Urinary bladder (tissue), 4 donors: ENCODE measurements around the gene ARL17B. TPM values are rescaled to one million over a fixed set of nuclear protein-coding genes. Genes with fewer than 3 reads are reported as not detected.
"Not testable (repeated sequence)": the region's sequence is repeated elsewhere in the genome, so short reads cannot be mapped to it uniquely, and the experiment has no call there.

Source experiments
- DNase-seq: peaks from one replicate; pipeline ENCODE4 v3.0.0-alpha.2; 2015; ENCODE audit errors: extremely low spot score
- H3K27ac ChIP-seq: one replicate; pipeline ENCODE4 v1.5.1; 2013; ENCODE audit warnings: low read depth, mild to moderate bottlenecking, moderate library complexity
- H3K36me3 ChIP-seq: one replicate; pipeline ENCODE4 v1.6.1; 2013; ENCODE audit warnings: mild to moderate bottlenecking, moderate library complexity; ENCODE audit not compliant: insufficient read depth
- H3K4me1 ChIP-seq: one replicate; pipeline ENCODE4 v1.6.1; 2013; ENCODE audit warnings: mild to moderate bottlenecking, moderate library complexity; ENCODE audit not compliant: insufficient read depth
- H3K4me3 ChIP-seq: one replicate; pipeline ENCODE4 v1.5.1; 2013; ENCODE audit warnings: low read depth, low read length
- WGBS: extraction: QIAGEN DNeasy Blood & Tissue Kit; methylation state at CpG from one replicate; pipeline ENCODE4 v1.1.7; 2013; 5-methylcytosine and 5-hydroxymethylcytosine counted together
- polyA plus RNA-seq: library from polyadenylated mRNA; stranded (reverse); fragments of 200-250 nt; gene quantifications from one replicate; pipeline ENCODE4 v1.2.3, GENCODE V29; 2013
- total RNA-seq: library from RNA; depleted of rRNA; stranded (reverse); fragments of >200 nt; gene quantifications from one replicate; pipeline ENCODE4 v1.2.3, GENCODE V29; 2014
- donor health status: healthy with polysubstance abuse.
- donor health status: healthy.

ARL17B gene
- total RNA-seq (17.1 TPM), polyA plus RNA-seq (9.4 TPM)

DNA sequence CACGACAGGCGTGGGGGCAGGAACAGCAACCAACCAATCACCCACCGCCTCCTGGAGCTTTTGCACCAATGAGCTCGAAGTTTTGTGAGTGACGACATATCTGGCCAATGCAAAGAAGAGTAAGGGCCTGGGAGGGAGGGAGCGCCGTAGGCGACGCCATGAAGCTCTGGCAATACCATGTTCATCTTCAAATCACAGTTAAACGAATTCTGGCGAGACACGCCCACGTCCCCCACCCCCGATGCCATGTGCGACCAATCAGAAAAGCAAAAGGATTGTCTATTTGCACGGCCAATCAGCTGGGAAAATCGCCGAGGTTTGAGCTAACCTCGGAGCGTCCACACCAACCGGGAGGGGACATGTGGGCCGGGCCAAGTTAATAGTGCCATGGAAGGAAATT, at the start of gene ARL17B:
Gene ARL17B (minus strand): TSS at position 12 of the 400 bp plus-strand sequence. CDS start 3,369 bp downstream, outside the sequence.
- not testable (repeated sequence) for H3K4me1 ChIP-seq, H3K27ac ChIP-seq, H3K4me3 ChIP-seq, H3K36me3 ChIP-seq, DNase-seq
- WGBS = 0% methylated on average over 9 of the region's 22 CpGs

- H3K4me1 ChIP-seq, H3K36me3 ChIP-seq, H3K27ac ChIP-seq, H3K4me3 ChIP-seq, DNase-seq: not testable (repeated sequence)
- WGBS = no CpG with 5 or more reads among the region's 2 CpGs
These were observed 48.3 kb upstream of the ARL17B start for GRCh38 chr17:46409864-46410263.

- H3K4me3 ChIP-seq, DNase-seq, H3K4me1 ChIP-seq, H3K27ac ChIP-seq, H3K36me3 ChIP-seq: not testable (repeated sequence)
- WGBS = no CpG with 5 or more reads among the region's 5 CpGs
These were observed 45.6 kb upstream of the ARL17B start for GRCh38 chr17:46407155-46407554.

- not testable (repeated sequence) for H3K4me1 ChIP-seq, DNase-seq, H3K27ac ChIP-seq, H3K36me3 ChIP-seq, H3K4me3 ChIP-seq
- no CpG with 5 or more reads among the region's 2 CpGs for WGBS
These were observed 39.6 kb upstream of the ARL17B start for GRCh38 chr17:46401033-46401787.

DNA sequence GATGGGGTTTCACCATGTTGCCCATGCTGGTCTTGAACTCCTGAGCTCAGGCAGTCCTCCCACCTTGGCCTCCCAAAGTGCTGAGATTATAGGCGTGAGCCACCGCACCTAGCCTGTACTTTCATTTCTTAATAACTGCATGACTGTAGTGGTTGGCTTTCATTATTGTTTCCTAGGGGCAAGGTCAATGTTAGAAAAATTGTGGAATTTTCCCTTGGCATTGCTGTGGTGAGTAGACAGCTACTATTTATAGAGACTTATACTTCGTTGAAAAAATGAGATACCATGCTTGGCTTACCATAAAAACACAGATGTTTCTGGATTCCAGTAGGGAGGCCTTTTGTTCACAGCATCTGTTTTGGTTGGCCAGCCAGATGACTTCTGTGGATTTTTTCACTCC, 39.0 kb upstream of the ARL17B start:
- H3K27ac ChIP-seq, DNase-seq, H3K4me1 ChIP-seq, H3K36me3 ChIP-seq, H3K4me3 ChIP-seq: not testable (repeated sequence)
- WGBS = 10% methylated on average over 1 of the region's 3 CpGs

DNA sequence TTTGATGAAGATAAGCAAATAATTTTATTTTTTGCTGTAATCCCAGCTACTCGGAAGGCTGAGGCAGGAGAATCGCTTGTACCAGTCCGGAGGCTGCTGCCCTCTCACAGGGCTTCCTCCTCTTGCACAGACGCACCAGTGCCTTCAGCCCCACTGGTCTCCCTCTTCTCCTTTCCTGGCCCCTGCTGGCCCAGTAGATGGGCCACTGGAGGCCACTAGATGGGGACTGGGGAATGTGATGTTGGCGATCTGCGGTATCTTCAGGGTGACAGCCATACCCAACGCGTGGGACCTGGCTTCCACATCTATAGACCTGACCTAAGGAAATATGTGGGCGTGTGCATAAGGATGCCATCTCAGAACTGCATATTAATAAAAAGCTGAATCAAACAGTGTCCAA, 38.4 kb upstream of the ARL17B start:
- not testable (repeated sequence) for H3K27ac ChIP-seq, H3K4me3 ChIP-seq, H3K4me1 ChIP-seq, H3K36me3 ChIP-seq, DNase-seq
- 100% methylated on average over 4 of the region's 9 CpGs for WGBS

DNA sequence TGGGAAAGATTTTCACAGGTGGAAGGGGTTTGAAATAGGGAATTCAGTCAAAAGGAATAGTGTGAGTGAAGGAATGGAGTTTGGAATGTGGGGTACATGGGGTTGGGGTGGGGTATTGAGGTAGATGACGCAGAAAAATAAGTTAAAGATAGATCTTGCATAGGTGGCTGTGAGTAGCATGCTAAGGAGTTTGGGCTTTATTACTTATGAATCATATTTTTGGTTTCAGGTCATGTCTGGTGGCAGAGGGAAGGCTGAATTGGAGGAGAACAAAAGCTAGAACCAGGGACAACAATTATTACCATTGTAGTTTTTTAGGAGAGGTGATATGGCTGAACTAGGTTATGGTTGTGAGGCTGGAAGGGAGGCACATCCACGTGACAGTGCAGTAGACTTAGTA, 34.7 kb upstream of the ARL17B start:
- not testable (repeated sequence) for H3K4me1 ChIP-seq, H3K27ac ChIP-seq, H3K36me3 ChIP-seq, DNase-seq, H3K4me3 ChIP-seq
- WGBS = 63% methylated on average over 1 of the region's 2 CpGs

DNA sequence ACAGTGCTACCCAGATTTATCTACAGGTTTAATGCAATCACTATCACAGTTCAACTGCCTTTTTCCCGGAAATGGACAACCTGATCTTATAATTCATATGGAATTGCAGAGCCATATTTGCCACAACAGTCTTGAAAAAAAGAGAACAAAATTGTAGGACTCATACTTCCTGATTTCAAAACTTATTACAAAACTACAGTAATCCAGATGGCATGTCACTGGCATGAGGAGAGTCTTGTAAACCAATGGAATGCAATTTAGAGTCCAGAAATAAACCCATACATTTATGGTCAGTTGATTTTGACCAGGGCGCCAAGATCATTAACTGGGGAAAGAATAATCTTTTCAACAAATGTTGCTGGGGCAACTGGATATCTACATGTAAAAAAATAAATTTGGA, 32.1 kb upstream of the ARL17B start:
- not testable (repeated sequence) for H3K36me3 ChIP-seq, DNase-seq, H3K4me1 ChIP-seq, H3K4me3 ChIP-seq, H3K27ac ChIP-seq
- no CpG with 5 or more reads among the region's 2 CpGs for WGBS

DNA sequence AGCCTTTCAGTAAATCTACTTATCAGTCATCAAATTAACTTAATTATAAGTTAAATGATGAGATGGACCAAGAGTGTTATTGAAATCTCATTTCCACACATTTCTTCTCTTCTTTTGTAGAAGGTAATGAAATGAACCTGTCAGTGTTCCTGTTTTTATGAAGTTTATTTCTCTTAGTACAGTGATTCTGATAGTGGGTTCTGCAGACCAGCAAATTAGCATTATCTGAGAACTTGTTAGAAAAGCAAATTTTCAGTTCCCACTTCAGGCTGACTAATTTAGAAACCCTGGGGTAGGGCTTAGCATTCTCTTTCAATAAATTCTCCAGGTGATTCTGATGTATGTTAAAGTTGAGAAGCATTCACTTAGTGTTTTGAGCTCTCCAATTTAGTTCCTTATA, 23.9 kb upstream of the ARL17B start:
- not testable (repeated sequence) for H3K27ac ChIP-seq, DNase-seq, H3K4me3 ChIP-seq, H3K4me1 ChIP-seq, H3K36me3 ChIP-seq

DNA sequence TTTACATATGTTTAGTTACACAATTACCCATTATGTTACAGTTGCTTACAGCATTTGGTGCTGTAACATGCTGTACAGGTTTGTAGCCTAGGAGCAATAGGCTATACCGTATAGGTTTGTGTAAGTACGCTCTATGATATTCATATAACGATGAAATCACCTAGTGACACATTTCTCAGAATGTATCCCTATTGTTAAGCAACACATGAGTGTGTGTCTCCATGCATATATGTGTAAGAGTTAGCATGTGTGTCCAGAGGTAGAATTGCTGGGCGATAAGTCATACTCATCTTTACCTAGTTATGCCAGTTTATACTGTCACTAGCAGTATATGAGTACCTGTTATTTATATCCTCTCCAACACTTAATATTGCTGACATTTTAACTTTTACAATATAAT, 21.6 kb upstream of the ARL17B start:
- not testable (repeated sequence) for DNase-seq, H3K4me1 ChIP-seq, H3K36me3 ChIP-seq, H3K4me3 ChIP-seq, H3K27ac ChIP-seq
- WGBS = 97% methylated on average over 3 of the region's 4 CpGs

DNA sequence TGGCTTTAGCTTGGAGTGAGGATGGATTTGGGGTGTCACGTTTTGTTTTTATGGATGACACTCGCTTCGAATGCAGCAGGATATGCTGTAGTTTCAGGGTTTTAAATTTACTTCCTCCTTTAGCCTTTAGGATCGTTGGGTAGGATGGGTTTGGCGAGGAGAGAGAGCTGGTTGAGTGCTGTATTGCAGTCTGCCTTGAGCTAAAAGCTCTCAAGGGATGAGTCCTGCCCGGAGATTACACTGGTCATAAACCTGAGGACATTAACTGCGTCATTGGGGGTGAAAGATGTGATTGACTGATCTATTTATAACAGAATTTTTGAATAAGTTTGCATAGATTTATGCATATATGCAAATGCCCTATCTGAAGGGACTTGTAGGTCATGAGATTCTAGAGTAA, 11.9 kb upstream of the ARL17B start:
- not testable (repeated sequence) for H3K4me1 ChIP-seq, H3K27ac ChIP-seq, DNase-seq, H3K4me3 ChIP-seq, H3K36me3 ChIP-seq
- no CpG with 5 or more reads among the region's 7 CpGs for WGBS

DNA sequence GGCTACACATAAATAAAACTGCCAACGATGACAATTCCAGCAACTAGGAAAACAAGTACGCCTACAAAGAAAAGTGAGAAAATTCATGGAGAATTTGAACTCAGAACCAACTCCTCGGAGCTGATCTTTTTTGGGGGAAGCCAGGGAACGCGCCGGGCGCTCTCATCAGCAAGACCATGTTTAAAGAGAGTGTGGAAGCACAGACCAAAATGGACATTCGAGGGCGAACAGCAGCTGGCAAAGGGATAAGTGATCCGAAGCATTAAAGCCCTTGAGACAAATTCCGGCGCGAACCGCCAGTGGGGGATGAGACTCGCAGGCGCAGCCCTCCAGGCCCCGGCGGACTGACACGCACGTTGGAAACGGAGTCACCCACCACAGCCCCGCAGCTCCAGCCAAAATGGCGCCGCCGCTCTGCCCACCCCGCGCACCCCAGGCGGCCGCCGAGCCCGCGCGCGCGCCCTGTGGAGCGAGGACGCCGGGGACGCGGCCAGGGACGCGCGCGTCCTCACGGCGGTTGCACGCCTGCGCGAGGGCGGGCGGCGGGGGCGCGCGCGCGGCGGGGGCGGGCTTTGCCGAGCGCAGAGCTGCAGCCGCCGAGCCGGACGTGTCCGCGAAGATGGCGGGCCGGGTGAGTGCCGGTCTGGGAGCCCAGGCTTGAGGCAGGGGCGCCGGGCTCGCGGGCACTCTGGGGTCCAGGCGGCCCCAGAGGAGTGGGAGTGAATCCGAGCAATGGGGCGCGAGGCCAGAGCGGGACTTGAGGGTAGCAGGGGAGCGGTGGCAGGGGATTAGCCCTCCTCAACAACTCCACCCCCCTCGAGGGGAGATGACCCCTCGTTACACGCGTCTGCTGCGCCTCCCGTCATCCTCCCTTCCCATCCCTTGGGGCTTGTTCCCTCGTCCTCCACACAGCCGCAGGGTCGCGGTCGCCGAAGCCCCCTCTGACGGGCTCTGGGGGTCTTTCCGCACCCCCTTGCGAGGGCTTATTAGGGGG, 11.0 kb upstream of the ARL17B start:
- WGBS = no CpG with 5 or more reads among the region's 95 CpGs
- DNase-seq, H3K36me3 ChIP-seq, H3K4me3 ChIP-seq, H3K4me1 ChIP-seq, H3K27ac ChIP-seq: not testable (repeated sequence)

DNA sequence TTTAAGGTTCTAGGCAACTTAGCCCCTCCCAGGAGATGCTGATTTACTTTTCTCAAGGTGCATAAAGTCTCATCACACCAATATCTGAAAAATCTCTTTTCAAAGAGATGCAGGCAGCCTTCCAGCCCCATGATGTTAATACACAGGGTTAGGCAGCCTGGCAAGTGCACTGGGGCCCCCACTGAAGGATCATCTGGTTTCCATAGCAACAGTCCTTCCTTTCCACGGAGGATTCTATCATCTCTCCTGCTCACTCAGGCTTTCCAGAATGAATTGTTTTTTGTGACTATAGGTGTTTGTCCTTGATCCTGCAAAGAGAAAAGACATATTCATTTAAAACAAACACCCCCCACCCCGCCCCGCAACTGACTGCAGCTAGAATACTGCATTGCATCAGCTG, 6.0 kb upstream of the ARL17B start:
- DNase-seq, H3K4me3 ChIP-seq, H3K36me3 ChIP-seq, H3K4me1 ChIP-seq, H3K27ac ChIP-seq: not testable (repeated sequence)
- no CpG with 5 or more reads among the region's 3 CpGs for WGBS
